Measurements from ENCODE around the gene RABGAP1L.
"Not testable (repeated sequence)": the region's sequence is repeated elsewhere in the genome, so short reads cannot be mapped to it uniquely, and the experiment has no call there.

RABGAP1L gene

GRCh38 chr1:174884038-174884437 lies 724.7 kb downstream of the RABGAP1L start:
- no peak for DNase-seq (ENCODE audit: low read depth)

- no peak for DNase-seq (ENCODE audit: low read depth)
Measured at GRCh38 chr1:174884566-174884965, 725.2 kb downstream of the RABGAP1L start.

- DNase-seq (ENCODE audit: low read depth): no peak
Measured at GRCh38 chr1:174890024-174890423, 730.7 kb downstream of the RABGAP1L start.

- DNase-seq (ENCODE audit: low read depth): no peak
Measured at GRCh38 chr1:174892016-174892415, 732.7 kb downstream of the RABGAP1L start.

- no peak for DNase-seq (ENCODE audit: low read depth)
Measured at GRCh38 chr1:174894117-174894762, 734.9 kb downstream of the RABGAP1L start.

GRCh38 chr1:174895610-174896009 lies 736.3 kb downstream of the RABGAP1L start:
- not testable (repeated sequence) for DNase-seq (ENCODE audit: low read depth)

GRCh38 chr1:174898102-174898797 lies 738.9 kb downstream of the RABGAP1L start:
- DNase-seq (ENCODE audit: low read depth): no peak

GRCh38 chr1:174900317-174900716 lies 741.0 kb downstream of the RABGAP1L start:
- DNase-seq (ENCODE audit: low read depth): no peak

GRCh38 chr1:174902531-174903099 lies 743.3 kb downstream of the RABGAP1L start:
- no peak for DNase-seq (ENCODE audit: low read depth)

GRCh38 chr1:174911606-174912005 lies 752.3 kb downstream of the RABGAP1L start:
- DNase-seq (ENCODE audit: low read depth): no peak

GRCh38 chr1:174912264-174912663 lies 752.9 kb downstream of the RABGAP1L start:
- no peak for DNase-seq (ENCODE audit: low read depth)

- no peak for DNase-seq (ENCODE audit: low read depth)
Measured at GRCh38 chr1:174913225-174913903, 754.0 kb downstream of the RABGAP1L start.

GRCh38 chr1:174914991-174915390 lies 755.7 kb downstream of the RABGAP1L start:
- DNase-seq (ENCODE audit: low read depth): no peak

GRCh38 chr1:174916846-174917245 lies 757.5 kb downstream of the RABGAP1L start:
- DNase-seq (ENCODE audit: low read depth): no peak

GRCh38 chr1:174920093-174920492 lies 760.8 kb downstream of the RABGAP1L start:
- no peak for DNase-seq (ENCODE audit: low read depth)

GRCh38 chr1:174922121-174922520 lies 762.8 kb downstream of the RABGAP1L start:
- DNase-seq (ENCODE audit: low read depth): no peak

- DNase-seq (ENCODE audit: low read depth): no peak
Measured at GRCh38 chr1:174923820-174924219, 764.5 kb downstream of the RABGAP1L start.

GRCh38 chr1:174928541-174928940 lies 769.2 kb downstream of the RABGAP1L start:
- DNase-seq (ENCODE audit: low read depth): no peak

GRCh38 chr1:174931214-174931613 lies 771.9 kb downstream of the RABGAP1L start:
- DNase-seq (ENCODE audit: low read depth): no peak

GRCh38 chr1:174932587-174932986 lies 773.3 kb downstream of the RABGAP1L start:
- DNase-seq (ENCODE audit: low read depth): no peak

GRCh38 chr1:174935961-174936727 lies 776.8 kb downstream of the RABGAP1L start:
- no peak for DNase-seq (ENCODE audit: low read depth)

Data from activated T-helper 9 cell treated with anti-CD3 and anti-CD28 coated beads, Interleukin-2, amount 50 U/mL, for 16 hours (primary cell).